GM21723 (cell line): ENCODE measurements around the gene ATP6V1F.

ENCODE experiments used
- ATAC-seq: cut with Tn5 transposase; IDR thresholded peaks from one replicate; pipeline ENCODE4 v1.9.1; 2021; ENCODE audit warnings: mild to moderate bottlenecking, moderate library complexity; ENCODE audit not compliant: unreplicated experiment

The ATP6V1F gene

GRCh38 chr7:128835231-128835751, 27.4 kb upstream of the ATP6V1F start:
- ATAC-seq = no peak

GRCh38 chr7:128835790-128836641, 26.6 kb upstream of the ATP6V1F start:
- no peak for ATAC-seq

GRCh38 chr7:128836729-128837348, 25.8 kb upstream of the ATP6V1F start:
- no peak for ATAC-seq

- ATAC-seq = no peak
Observed at GRCh38 chr7:128837521-128837921, 25.1 kb upstream of the ATP6V1F start.

GRCh38 chr7:128838109-128838779, 24.4 kb upstream of the ATP6V1F start:
- ATAC-seq = no peak

- ATAC-seq = no peak
Observed at GRCh38 chr7:128838981-128839731, 23.5 kb upstream of the ATP6V1F start.

- no peak for ATAC-seq
Observed at GRCh38 chr7:128839751-128840177, 22.9 kb upstream of the ATP6V1F start.

GRCh38 chr7:128840326-128841170, 22.1 kb upstream of the ATP6V1F start:
- ATAC-seq = no peak

GRCh38 chr7:128841171-128841690, 21.4 kb upstream of the ATP6V1F start:
- ATAC-seq = no peak

GRCh38 chr7:128841921-128842673, 20.6 kb upstream of the ATP6V1F start:
- ATAC-seq = no peak

GRCh38 chr7:128842674-128843641, 19.7 kb upstream of the ATP6V1F start:
- no peak for ATAC-seq

GRCh38 chr7:128843938-128844621, 18.6 kb upstream of the ATP6V1F start:
- no peak for ATAC-seq

- no peak for ATAC-seq
Observed at GRCh38 chr7:128844777-128845311, 17.8 kb upstream of the ATP6V1F start.

- no peak for ATAC-seq
Observed at GRCh38 chr7:128845475-128845874, 17.2 kb upstream of the ATP6V1F start.

GRCh38 chr7:128845987-128846386, 16.7 kb upstream of the ATP6V1F start:
- no peak for ATAC-seq

- ATAC-seq = no peak
Observed at GRCh38 chr7:128846781-128847444, 15.7 kb upstream of the ATP6V1F start.
